Measurements from ENCODE around the gene SGCD.

DNA sequence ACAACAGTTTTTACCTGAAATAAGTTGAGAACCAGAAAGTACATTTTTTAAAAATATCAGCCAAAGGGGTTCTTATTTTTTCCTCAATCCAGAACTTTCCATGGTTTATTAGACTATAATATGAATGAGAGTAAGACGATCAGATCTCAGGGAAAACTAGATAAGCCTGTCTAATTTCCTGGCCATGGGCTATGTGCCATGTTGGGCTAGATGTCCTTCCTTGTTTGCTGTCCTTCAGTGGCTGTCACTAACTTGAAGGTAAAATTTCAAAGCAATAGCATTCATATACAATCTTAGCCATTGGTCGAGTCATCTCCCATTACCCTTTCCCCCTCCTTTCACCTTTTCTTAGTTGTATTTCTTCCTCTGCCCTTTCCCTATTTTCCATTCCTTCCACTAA is 343.7 kb downstream of the SGCD start:
- TF ChIP-seq POLR2A (IDR thresholded peaks at IDR 0.05; ENCODE audit: low read depth) (no peak), POLR2AphosphoS5 (IDR thresholded peaks at IDR 0.05) (no peak)
- TF ChIP-seq, protein P1, sequence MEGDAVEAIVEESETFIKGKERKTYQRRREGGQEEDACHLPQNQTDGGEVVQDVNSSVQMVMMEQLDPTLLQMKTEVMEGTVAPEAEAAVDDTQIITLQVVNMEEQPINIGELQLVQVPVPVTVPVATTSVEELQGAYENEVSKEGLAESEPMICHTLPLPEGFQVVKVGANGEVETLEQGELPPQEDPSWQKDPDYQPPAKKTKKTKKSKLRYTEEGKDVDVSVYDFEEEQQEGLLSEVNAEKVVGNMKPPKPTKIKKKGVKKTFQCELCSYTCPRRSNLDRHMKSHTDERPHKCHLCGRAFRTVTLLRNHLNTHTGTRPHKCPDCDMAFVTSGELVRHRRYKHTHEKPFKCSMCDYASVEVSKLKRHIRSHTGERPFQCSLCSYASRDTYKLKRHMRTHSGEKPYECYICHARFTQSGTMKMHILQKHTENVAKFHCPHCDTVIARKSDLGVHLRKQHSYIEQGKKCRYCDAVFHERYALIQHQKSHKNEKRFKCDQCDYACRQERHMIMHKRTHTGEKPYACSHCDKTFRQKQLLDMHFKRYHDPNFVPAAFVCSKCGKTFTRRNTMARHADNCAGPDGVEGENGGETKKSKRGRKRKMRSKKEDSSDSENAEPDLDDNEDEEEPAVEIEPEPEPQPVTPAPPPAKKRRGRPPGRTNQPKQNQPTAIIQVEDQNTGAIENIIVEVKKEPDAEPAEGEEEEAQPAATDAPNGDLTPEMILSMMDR (IDR thresholded peaks at IDR 0.05) = no peak
